Measurements from ENCODE around the gene PABPC1L2A.

DNA sequence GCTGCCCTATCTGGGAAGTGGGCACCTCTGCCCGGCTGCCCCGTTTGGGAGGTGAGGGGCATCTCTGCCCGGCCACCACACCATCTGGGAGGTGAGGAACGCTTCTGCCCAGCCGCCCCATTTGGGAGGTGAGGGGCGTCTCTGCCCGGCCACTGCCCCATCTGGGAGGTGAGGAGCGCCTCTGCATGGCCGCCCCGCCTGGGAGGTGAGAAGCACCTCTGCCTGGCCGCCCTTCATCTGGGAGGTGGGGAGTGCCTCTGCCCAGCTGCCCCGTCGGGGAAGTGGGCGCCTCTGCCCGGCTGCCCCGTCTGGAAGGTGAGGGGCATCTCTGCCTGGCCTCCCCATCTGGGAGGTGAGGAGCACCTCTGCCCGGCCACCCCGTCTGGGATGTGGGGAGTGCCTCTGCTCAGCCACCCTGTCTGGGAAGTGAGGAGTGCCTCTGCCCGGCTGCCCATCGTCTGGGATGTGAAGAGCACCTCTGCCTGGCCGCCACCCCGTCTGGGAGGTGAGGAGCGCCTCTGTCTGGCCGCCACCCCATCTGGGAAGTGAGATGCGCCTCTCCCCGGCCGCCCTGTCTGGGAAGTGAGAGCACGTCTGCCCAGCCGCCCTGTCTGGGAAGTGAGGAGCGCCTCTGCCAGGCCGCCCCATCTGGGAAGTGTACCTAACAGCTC is 9.8 kb downstream of the PABPC1L2A start:
- TF ChIP-seq, protein P1, sequence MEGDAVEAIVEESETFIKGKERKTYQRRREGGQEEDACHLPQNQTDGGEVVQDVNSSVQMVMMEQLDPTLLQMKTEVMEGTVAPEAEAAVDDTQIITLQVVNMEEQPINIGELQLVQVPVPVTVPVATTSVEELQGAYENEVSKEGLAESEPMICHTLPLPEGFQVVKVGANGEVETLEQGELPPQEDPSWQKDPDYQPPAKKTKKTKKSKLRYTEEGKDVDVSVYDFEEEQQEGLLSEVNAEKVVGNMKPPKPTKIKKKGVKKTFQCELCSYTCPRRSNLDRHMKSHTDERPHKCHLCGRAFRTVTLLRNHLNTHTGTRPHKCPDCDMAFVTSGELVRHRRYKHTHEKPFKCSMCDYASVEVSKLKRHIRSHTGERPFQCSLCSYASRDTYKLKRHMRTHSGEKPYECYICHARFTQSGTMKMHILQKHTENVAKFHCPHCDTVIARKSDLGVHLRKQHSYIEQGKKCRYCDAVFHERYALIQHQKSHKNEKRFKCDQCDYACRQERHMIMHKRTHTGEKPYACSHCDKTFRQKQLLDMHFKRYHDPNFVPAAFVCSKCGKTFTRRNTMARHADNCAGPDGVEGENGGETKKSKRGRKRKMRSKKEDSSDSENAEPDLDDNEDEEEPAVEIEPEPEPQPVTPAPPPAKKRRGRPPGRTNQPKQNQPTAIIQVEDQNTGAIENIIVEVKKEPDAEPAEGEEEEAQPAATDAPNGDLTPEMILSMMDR (IDR thresholded peaks at IDR 0.05): no peak
- no peak for TF ChIP-seq POLR2AphosphoS5 (IDR thresholded peaks at IDR 0.05)
- no peak for TF ChIP-seq POLR2A (IDR thresholded peaks at IDR 0.05)
